C4-2B (cell line): Measurements from ENCODE around the gene UTRN.

ENCODE experiments used
- H3K27ac ChIP-seq: fragments of 450-650 bp; 2 replicates; pipeline ENCODE4 v1.5.1; 2017
- ZFX ChIP-seq: fragments of 450-650 bp; IDR thresholded peaks from 2 replicates; pipeline ENCODE4 v1.6.1; 2017
- TF ChIP-seq, protein P1 (sequence below): fragments of 450-650 bp; conservative IDR thresholded peaks from 2 replicates; pipeline ENCODE4 v1.5.1; 2017; ENCODE audit warnings: mild to moderate bottlenecking

Gene UTRN

DNA sequence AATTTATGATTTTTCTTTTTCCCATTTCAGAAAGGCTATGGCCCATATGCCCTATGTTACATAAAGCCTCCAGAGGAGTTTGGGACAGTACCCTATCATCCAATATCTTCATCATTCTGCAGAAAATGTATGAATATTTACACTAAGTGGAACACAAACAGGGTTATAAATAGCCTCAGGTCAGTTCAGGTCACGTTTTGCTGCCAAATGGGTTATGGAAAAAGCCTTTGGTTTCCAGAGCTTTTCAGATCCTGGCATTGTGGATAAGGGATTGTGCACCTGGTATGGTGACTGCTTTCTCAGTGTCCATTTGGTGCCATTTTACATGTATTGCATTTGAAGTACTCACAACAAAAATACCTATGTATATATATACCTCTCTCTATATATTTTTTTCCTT, 29.4 kb downstream of the UTRN start:
- H3K27ac ChIP-seq: peak overlapping the region; percentile 58; the same call in 1 of the 2 replicates
- TF ChIP-seq, protein P1, sequence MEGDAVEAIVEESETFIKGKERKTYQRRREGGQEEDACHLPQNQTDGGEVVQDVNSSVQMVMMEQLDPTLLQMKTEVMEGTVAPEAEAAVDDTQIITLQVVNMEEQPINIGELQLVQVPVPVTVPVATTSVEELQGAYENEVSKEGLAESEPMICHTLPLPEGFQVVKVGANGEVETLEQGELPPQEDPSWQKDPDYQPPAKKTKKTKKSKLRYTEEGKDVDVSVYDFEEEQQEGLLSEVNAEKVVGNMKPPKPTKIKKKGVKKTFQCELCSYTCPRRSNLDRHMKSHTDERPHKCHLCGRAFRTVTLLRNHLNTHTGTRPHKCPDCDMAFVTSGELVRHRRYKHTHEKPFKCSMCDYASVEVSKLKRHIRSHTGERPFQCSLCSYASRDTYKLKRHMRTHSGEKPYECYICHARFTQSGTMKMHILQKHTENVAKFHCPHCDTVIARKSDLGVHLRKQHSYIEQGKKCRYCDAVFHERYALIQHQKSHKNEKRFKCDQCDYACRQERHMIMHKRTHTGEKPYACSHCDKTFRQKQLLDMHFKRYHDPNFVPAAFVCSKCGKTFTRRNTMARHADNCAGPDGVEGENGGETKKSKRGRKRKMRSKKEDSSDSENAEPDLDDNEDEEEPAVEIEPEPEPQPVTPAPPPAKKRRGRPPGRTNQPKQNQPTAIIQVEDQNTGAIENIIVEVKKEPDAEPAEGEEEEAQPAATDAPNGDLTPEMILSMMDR: no peak
- TF ChIP-seq ZFX: no peak

DNA sequence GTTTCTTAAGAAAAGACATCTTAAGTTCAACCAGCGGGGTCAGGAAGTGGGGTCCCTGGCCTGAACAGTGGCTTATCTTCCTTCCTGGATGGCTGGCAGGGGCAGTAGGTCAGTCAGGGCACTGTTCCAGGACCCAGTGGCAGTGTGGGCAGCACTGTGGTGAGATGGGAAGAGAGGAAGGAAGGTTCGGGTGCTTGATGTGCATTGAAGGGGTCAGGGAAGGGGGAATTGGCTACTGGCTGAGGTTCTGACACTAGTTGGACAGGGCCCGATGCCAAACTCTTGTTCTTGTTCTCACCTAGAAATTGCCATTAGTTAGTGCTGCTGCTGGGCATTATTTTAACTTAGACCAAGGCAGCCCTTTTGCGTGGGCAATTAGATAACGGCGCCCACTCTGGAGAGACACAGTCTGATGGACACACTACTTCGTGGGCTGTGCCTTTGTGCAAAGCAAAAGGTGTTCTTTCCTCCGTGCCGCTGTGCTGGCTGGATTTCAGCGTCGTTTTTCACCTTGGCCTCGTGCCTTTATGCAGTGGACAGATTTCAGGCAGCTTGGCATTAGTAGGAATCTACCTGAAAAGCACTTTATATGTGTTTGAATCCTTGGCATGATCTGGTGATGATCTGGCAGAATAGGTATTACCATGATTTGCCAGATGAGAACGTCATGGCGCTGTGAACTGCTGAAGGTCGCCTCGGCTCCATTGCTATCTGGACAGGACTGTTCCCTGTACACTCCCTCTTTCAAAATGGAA, 30.3 kb downstream of the UTRN start:
- H3K27ac ChIP-seq: peak overlapping the region; percentile 75
- no peak for TF ChIP-seq ZFX
- TF ChIP-seq, protein P1: no peak; the same call in 1 of the 2 replicates

DNA sequence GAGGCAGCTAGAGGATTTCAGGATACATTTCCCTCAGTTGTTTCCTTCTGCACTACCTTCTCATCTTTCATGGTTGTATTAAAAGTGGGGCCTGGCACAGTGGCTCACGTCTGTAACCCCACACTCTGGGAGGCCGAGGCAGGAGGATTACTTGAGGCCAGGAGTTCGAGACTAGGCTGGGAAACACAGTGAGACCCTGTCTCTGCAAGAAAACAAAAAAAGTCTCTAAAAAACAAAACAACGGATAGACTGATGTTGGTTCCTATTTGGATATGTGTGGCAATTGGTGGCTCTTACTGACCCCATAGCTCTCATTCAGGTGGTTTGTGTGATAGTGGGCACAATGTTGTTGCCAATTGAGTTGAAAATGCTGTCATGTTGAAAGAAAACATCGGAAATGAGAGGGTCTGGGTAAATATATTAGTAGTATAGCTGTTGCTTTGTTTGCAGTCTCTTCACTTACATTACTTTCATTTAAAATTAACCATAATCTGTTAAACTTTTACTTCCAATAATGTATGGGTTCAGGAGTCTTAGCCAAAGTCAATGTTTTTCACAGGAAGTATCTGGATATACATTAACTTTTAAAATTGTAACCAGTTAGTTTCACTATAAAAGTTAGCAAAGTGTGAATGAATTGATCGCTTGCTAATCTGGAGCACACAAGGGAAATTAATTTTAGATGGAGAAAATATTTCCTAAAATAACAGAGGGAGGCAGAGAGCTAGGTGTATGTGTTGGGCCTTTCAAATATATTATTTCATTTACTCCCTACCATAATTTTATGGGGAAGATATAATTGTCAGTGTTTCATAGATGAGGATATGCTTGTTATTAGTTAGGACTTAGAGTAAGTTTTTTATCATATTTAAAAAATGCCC, 31.1 kb downstream of the UTRN start:
- TF ChIP-seq ZFX: no peak
- TF ChIP-seq, protein P1: no peak; the same call in 1 of the 2 replicates
- peak overlapping the region; percentile 75 for H3K27ac ChIP-seq

DNA sequence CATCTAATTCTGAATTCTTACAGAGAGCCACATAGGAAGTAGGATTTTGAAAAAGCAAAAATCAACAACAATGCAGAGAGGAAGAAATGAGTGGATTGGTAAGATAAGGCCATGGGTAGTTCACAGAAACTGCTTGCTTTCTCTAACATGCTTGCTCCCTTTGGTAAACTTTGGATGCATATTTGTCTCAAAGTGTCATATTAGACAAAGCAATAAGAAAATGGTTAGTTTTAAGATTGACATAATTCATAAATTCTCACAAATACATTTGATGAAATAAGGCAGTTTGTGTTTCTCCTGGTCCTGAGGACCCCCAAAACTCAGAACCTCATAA, 31.7 kb downstream of the UTRN start:
- H3K27ac ChIP-seq: no peak overlapping the region
- TF ChIP-seq ZFX: no peak
- TF ChIP-seq, protein P1: no peak

DNA sequence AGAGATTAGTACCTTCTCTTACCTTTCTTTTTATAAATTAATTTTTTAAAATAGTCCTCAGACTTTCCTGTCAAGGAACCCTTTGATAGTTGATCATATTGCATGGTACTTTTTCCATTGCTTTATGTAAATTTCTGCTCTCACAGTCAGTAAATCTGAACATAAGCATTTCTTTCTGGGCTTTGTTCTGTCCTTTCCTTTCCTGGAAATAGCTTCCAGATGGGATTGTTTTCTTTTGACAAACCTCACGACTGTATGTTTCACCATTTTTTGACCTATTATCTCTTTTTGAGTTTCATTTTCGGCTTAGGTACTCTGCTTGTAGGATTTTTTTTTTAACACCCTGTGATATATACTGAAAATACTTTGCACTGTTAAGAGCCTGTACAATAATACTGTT, 32.6 kb downstream of the UTRN start:
- no peak overlapping the region; the same call in 1 of the 2 replicates for H3K27ac ChIP-seq
- TF ChIP-seq, protein P1: no peak
- no peak for TF ChIP-seq ZFX

DNA sequence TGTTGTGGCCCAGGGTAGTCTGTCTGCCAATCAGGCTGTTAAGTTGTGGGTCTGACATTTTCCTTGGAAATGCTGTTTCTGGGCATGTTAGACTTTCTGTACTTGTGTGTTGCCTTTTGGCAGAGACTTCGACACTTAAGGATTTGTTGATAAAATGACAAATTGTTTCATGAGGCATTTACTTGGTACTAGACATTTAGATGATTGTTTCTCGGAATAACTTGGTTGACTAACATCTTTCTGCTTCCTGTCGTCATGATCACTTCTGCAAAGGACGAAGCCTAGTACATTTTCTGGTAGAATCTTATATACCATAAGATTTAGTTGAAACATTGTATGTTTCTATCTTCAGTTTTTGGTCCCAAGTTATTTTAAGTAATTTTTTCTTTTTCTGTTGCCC, 34.1 kb downstream of the UTRN start:
- TF ChIP-seq, protein P1: no peak
- no peak for TF ChIP-seq ZFX
- H3K27ac ChIP-seq: no peak overlapping the region; the same call in 1 of the 2 replicates

DNA sequence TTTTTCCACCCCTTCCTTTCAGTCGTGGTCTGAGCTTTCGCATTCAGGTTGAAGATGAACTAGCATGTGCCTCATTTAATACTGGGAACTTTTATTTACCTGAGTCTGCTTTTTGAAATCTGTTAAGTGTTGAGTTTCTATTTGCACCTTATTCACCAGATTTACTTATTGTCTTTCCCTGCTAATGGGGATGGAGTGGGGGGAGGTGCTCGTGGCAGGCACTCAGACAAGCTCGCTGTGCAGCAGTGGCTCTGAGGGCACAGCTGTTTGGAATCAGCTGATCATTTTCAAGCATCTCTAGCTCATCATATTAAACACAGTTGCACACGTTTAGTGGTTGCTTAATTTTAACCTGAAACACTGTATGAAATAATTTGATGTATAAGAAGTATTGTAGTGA, 35.6 kb downstream of the UTRN start:
- H3K27ac ChIP-seq: no peak overlapping the region; the same call in 1 of the 2 replicates
- no peak for TF ChIP-seq ZFX
- TF ChIP-seq, protein P1: no peak
